HUDEP-2 (cell line): ENCODE results near the gene SRD5A2.
"Not testable (repeated sequence)": the region's sequence is repeated elsewhere in the genome, so short reads cannot be mapped to it uniquely, and the experiment has no call there.

Experiments used
- DNase-seq, 76 experiments: peaks; one replicate each; lab custom pipeline; 2025; ENCODE audit not compliant: unreplicated experiment in 76 of 76; lab: John Stamatoyannopoulos, UW

The SRD5A2 gene

GRCh38 chr2:31534636-31535035, 46.1 kb downstream of the SRD5A2 start:
- no peak for DNase-seq

GRCh38 chr2:31533036-31533435, 47.7 kb downstream of the SRD5A2 start:
- DNase-seq, result no peak

- DNase-seq, result no peak
These were observed 49.6 kb downstream of the SRD5A2 start for GRCh38 chr2:31531101-31531500.

GRCh38 chr2:31529256-31529655, 51.5 kb downstream of the SRD5A2 start:
- DNase-seq, result no peak

- DNase-seq, result no peak
These were observed 51.9 kb downstream of the SRD5A2 start for GRCh38 chr2:31528823-31529222.

GRCh38 chr2:31526946-31527732, 53.6 kb downstream of the SRD5A2 start:
- DNase-seq, result no peak

- DNase-seq, result no peak
These were observed 54.9 kb downstream of the SRD5A2 start for GRCh38 chr2:31525876-31526275.

GRCh38 chr2:31524592-31524991, 56.1 kb downstream of the SRD5A2 start:
- no peak for DNase-seq

- DNase-seq, result peak in 41 of 76 experiments; percentile 1 to 65 (median 25)
These were observed 56.8 kb downstream of the SRD5A2 start for GRCh38 chr2:31523871-31524492.

- DNase-seq, result no peak
These were observed 58.0 kb downstream of the SRD5A2 start for GRCh38 chr2:31522786-31523185.

- DNase-seq, result no peak
These were observed 63.1 kb downstream of the SRD5A2 start for GRCh38 chr2:31517442-31518203.

GRCh38 chr2:31515586-31515985, 65.2 kb downstream of the SRD5A2 start:
- DNase-seq, result no peak

GRCh38 chr2:31513553-31513952, 67.2 kb downstream of the SRD5A2 start:
- DNase-seq, result no peak

- DNase-seq, result no peak
These were observed 69.4 kb downstream of the SRD5A2 start for GRCh38 chr2:31511376-31511775.

- DNase-seq, result no peak
These were observed 75.6 kb downstream of the SRD5A2 start for GRCh38 chr2:31505111-31505510.

- no peak for DNase-seq
These were observed 76.4 kb downstream of the SRD5A2 start for GRCh38 chr2:31504311-31504710.

GRCh38 chr2:31496451-31496874, 84.3 kb downstream of the SRD5A2 start:
- not testable (repeated sequence) for DNase-seq

GRCh38 chr2:31489339-31489738, 91.4 kb downstream of the SRD5A2 start:
- not testable (repeated sequence) for DNase-seq

- DNase-seq, result no peak
These were observed 97.5 kb downstream of the SRD5A2 start for GRCh38 chr2:31483246-31483645.

- no peak for DNase-seq
These were observed 104.1 kb downstream of the SRD5A2 start for GRCh38 chr2:31476511-31477180.

GRCh38 chr2:31475692-31476091, 105.0 kb downstream of the SRD5A2 start:
- DNase-seq, result no peak
